H9 (cell line): ENCODE measurements around the gene KAZALD1. TPM values are rescaled to one million over a fixed set of nuclear protein-coding genes. Genes with fewer than 3 reads are reported as not detected.
A peak's percentile ranks its signal among the peaks of the same experiment; 100 is the strongest.

Experiments
- DNase-seq: peaks from one replicate; pipeline ENCODE4 v3.0.0-alpha.2; 2017
- H2AFZ ChIP-seq: one replicate; pipeline ENCODE4 v1.6.1; 2013; ENCODE audit warnings: mild to moderate bottlenecking, low read length, control low read depth, moderate library complexity
- H2AK5ac ChIP-seq: 2 replicates; pipeline ENCODE4 v1.6.1; 2013; ENCODE audit warnings: low read length, control low read depth, mixed read lengths; ENCODE audit not compliant: insufficient read length
- H2BK120ac ChIP-seq: one replicate; pipeline ENCODE4 v1.6.1; 2013; ENCODE audit warnings: low read depth, mild to moderate bottlenecking, low read length, control low read depth, inconsistent platforms; ENCODE audit not compliant: poor library complexity, severe bottlenecking
- H2BK12ac ChIP-seq: 2 replicates; pipeline ENCODE4 v1.6.1; 2013; ENCODE audit warnings: low read length, control low read depth, mixed read lengths, low read depth; ENCODE audit not compliant: insufficient read length
- H2BK15ac ChIP-seq: 2 replicates; pipeline ENCODE4 v1.6.1; 2013; ENCODE audit warnings: low read depth, low read length, control low read depth
- H2BK20ac ChIP-seq: one replicate; pipeline ENCODE4 v1.6.1; 2013; ENCODE audit warnings: low read depth, mild to moderate bottlenecking, low read length, control low read depth, inconsistent platforms; ENCODE audit not compliant: poor library complexity, severe bottlenecking
- H2BK5ac ChIP-seq: 2 replicates; pipeline ENCODE4 v1.6.1; 2013; ENCODE audit warnings: low read length, control low read depth, mixed read lengths; ENCODE audit not compliant: insufficient read length
- H3K14ac ChIP-seq: 2 replicates; pipeline ENCODE4 v1.6.1; 2013; ENCODE audit warnings: low read length, control low read depth; ENCODE audit not compliant: insufficient read depth
- H3K18ac ChIP-seq: 2 replicates; pipeline ENCODE4 v1.6.1; 2013; ENCODE audit warnings: low read depth, mild to moderate bottlenecking, mixed read lengths, low read length, control low read depth; ENCODE audit not compliant: insufficient read length
- H3K23ac ChIP-seq: 2 replicates; pipeline ENCODE4 v1.6.1; 2013; ENCODE audit warnings: low read length, control low read depth, mixed read lengths, low read depth; ENCODE audit not compliant: insufficient read length
- H3K23me2 ChIP-seq: 2 replicates; pipeline ENCODE4 v1.6.1; 2013; ENCODE audit warnings: low read depth, mild to moderate bottlenecking, mixed read lengths, low read length, control low read depth; ENCODE audit not compliant: insufficient read length, poor library complexity, severe bottlenecking
- H3K27ac ChIP-seq: 2 replicates; pipeline ENCODE4 v1.5.1; 2013; ENCODE audit warnings: low read length, control low read depth, mixed read lengths, low read depth; ENCODE audit not compliant: insufficient read length
- H3K27me3 ChIP-seq: 2 replicates; pipeline ENCODE4 v1.6.1; 2013; ENCODE audit warnings: low read length, control low read depth, inconsistent platforms; ENCODE audit not compliant: insufficient read depth
- H3K4ac ChIP-seq: 2 replicates; pipeline ENCODE4 v1.6.1; 2013; ENCODE audit warnings: low read depth, mild to moderate bottlenecking, control low read depth, inconsistent platforms, low read length, moderate library complexity
- H3K4me1 ChIP-seq: 2 replicates; pipeline ENCODE4 v1.6.1; 2013; ENCODE audit warnings: low read length, control low read depth, inconsistent platforms; ENCODE audit not compliant: insufficient read depth
- H3K4me2 ChIP-seq: 2 replicates; pipeline ENCODE4 v1.6.1; 2013; ENCODE audit warnings: low read length, control low read depth, mixed read lengths; ENCODE audit not compliant: insufficient read length, insufficient read depth
- H3K56ac ChIP-seq: 2 replicates; pipeline ENCODE4 v1.6.1; 2013; ENCODE audit warnings: low read depth, mild to moderate bottlenecking, mixed read lengths, low read length, control low read depth; ENCODE audit not compliant: insufficient read length
- H3K79me1 ChIP-seq: 2 replicates; pipeline ENCODE4 v1.6.1; 2013; ENCODE audit warnings: low read depth, mild to moderate bottlenecking, moderate library complexity, low read length, control low read depth, inconsistent platforms; ENCODE audit not compliant: insufficient read depth, poor library complexity, severe bottlenecking
- H3K79me2 ChIP-seq: 2 replicates; pipeline ENCODE4 v1.6.1; 2013; ENCODE audit warnings: low read length, control low read depth, inconsistent platforms; ENCODE audit not compliant: insufficient read depth
- H3K9ac ChIP-seq: 2 replicates; pipeline ENCODE4 v1.6.1; 2013; ENCODE audit warnings: low read length, control low read depth, mixed read lengths; ENCODE audit not compliant: insufficient read length; ENCODE audit errors: extremely low read depth
- H3K9me3 ChIP-seq: one replicate; pipeline ENCODE4 v1.6.1; 2013; ENCODE audit warnings: low read depth, low read length, inconsistent platforms; ENCODE audit not compliant: control insufficient read depth
- H3T11ph ChIP-seq: one replicate; pipeline ENCODE4 v1.6.1; 2013; ENCODE audit warnings: mild to moderate bottlenecking, low read length, control low read depth, inconsistent platforms
- H4K20me1 ChIP-seq: one replicate; pipeline ENCODE4 v1.6.1; 2013; ENCODE audit not compliant: control insufficient read depth, insufficient read length, insufficient read depth
- H4K5ac ChIP-seq: 2 replicates; pipeline ENCODE4 v1.6.1; 2013; ENCODE audit warnings: low read depth, mild to moderate bottlenecking, mixed read lengths, low read length, control low read depth; ENCODE audit not compliant: insufficient read length
- H4K8ac ChIP-seq: replicated peaks from 2 replicates; pipeline ENCODE4 v1.6.1; 2013; ENCODE audit warnings: low read length, control low read depth, mixed read lengths, low read depth; ENCODE audit not compliant: insufficient read length
- H4K91ac ChIP-seq: 2 replicates; pipeline ENCODE4 v1.6.1; 2013; ENCODE audit warnings: low read depth, mild to moderate bottlenecking, moderate library complexity, mixed read lengths, low read length, control low read depth; ENCODE audit not compliant: insufficient read length
- H3K27ac Mint-ChIP-seq, 3 experiments: 2 replicates in 2 of 3; 3 replicates in 1 of 3; pipeline ENCODE4 v1.8.0; 2020 to 2021; ENCODE audit warnings: mixed read lengths in 3 of 3, mild to moderate bottlenecking in 1 of 3, moderate library complexity in 1 of 3
- H3K27me3 Mint-ChIP-seq: 2 replicates; pipeline ENCODE4 v1.8.0; 2021; ENCODE audit warnings: low read depth, mild to moderate bottlenecking, moderate library complexity, mixed read lengths
- H3K36me3 Mint-ChIP-seq, 3 experiments: 2 replicates in 2 of 3; 3 replicates in 1 of 3; pipeline ENCODE4 v1.8.0; 2020 to 2021; ENCODE audit warnings: low read depth in 3 of 3, mixed read lengths in 3 of 3; ENCODE audit not compliant: insufficient read depth in 1 of 3
- H3K4me1 Mint-ChIP-seq, 2 experiments: 2 replicates each; pipeline ENCODE4 v1.8.0; 2020; ENCODE audit warnings: mixed read lengths in 2 of 2
- H3K4me3 Mint-ChIP-seq, 2 experiments: 2 replicates in 1 of 2; 3 replicates in 1 of 2; pipeline ENCODE4 v1.8.0; 2020 to 2021; ENCODE audit warnings: mild to moderate bottlenecking in 2 of 2, mixed read lengths in 2 of 2, moderate library complexity in 1 of 2
- H3K9me3 Mint-ChIP-seq, 2 experiments: 2 replicates in 1 of 2; 3 replicates in 1 of 2; pipeline ENCODE4 v1.8.0; 2020; ENCODE audit warnings: mild to moderate bottlenecking in 2 of 2, mixed read lengths in 2 of 2, moderate library complexity in 1 of 2
- CTCF ChIP-seq: fragments of 200-600 bp; sonication (generic); conservative IDR thresholded peaks from 3 replicates; pipeline ENCODE4 v1.8.0; 2021; ENCODE audit warnings: antibody characterized with exemption, mild to moderate bottlenecking
- WGBS: extraction: QIAGEN DNeasy Blood & Tissue Kit; methylation state at CpG from one replicate; pipeline ENCODE4 v1.1.7; 2013; ENCODE audit warnings: missing lambda C conversion rate, low lambda C conversion rate, mixed read lengths; ENCODE audit not compliant: insufficient read length; ENCODE audit errors: extremely low coverage; 5-methylcytosine and 5-hydroxymethylcytosine counted together
- total RNA-seq: library from RNA; stranded (reverse); gene quantifications from 2 replicates; pipeline ENCODE4 v1.2.1, GENCODE V29; 2021

The KAZALD1 gene
- total RNA-seq, 1 experiment from 2014 or later, result 2.9 TPM

GRCh38 chr10:101029520-101030295 lies 32.1 kb upstream of the KAZALD1 start:
- H3K18ac ChIP-seq, result no peak overlapping the region
- no peak overlapping the region for H3K4me3 Mint-ChIP-seq
- peaks cover 34 to 50% of the 10 kb centered on the region in 2 experiments for H3K4me1 Mint-ChIP-seq
- no peaks in the 10 kb centered on the region; a peak in 1 of 5 replicates for H3K9me3 Mint-ChIP-seq
- H3K27me3 Mint-ChIP-seq, result peaks cover 58% of the 10 kb centered on the region
- H3K9ac ChIP-seq, result no peak overlapping the region
- H3K23ac ChIP-seq, result no peak overlapping the region
- WGBS, result no CpG with 5 or more reads among the region's 27 CpGs
- no peak overlapping the region for H4K91ac ChIP-seq
- H3K14ac ChIP-seq, result no peak overlapping the region; the same call in 1 of the 2 replicates
- no peak overlapping the region for H2BK20ac ChIP-seq
- no peak overlapping the region for H2BK5ac ChIP-seq
- H3K79me1 ChIP-seq, result no peaks in the 10 kb centered on the region
- H3K36me3 Mint-ChIP-seq, result no peaks in the 10 kb centered on the region
- H3K56ac ChIP-seq, result no peak overlapping the region
- no peak overlapping the region for H4K5ac ChIP-seq
- H3K79me2 ChIP-seq, result no peaks in the 10 kb centered on the region
- H2BK12ac ChIP-seq, result no peak overlapping the region
- H2AK5ac ChIP-seq, result no peak overlapping the region
- peak overlapping the region in 1 of 3 experiments; percentile 77; a peak in 1 of 7 replicates for H3K27ac Mint-ChIP-seq
- H3K4me1 ChIP-seq, result peaks cover 4% of the 10 kb centered on the region; the same call in 1 of the 2 replicates
- H3K4me2 ChIP-seq, result no peak overlapping the region
- H4K8ac ChIP-seq, result no peak overlapping the region
- peaks cover 13% of the 10 kb centered on the region for H3K23me2 ChIP-seq
- H3K27ac ChIP-seq, result no peak overlapping the region
- no peak overlapping the region for H3K4ac ChIP-seq
- peak; percentile 56 for TF ChIP-seq CTCF
- no peaks in the 10 kb centered on the region for H4K20me1 ChIP-seq
- H2AFZ ChIP-seq, result no peak overlapping the region
- no peak overlapping the region for H2BK120ac ChIP-seq
- no peak overlapping the region for H3T11ph ChIP-seq
- H3K9me3 ChIP-seq, result no peaks in the 10 kb centered on the region
- H3K27me3 ChIP-seq, result peaks cover 4% of the 10 kb centered on the region; the same call in 1 of the 2 replicates
- peak; percentile 72 for DNase-seq
- no peak overlapping the region for H2BK15ac ChIP-seq
